GM18909 (cell line): ENCODE measurements around the gene NYAP1.
"Not testable (repeated sequence)": the region's sequence is repeated elsewhere in the genome, so short reads cannot be mapped to it uniquely, and the experiment has no call there.

Source experiments
- ATAC-seq: cut with Tn5 transposase; IDR thresholded peaks from one replicate; pipeline ENCODE4 v1.9.1; 2021; ENCODE audit warnings: mild to moderate bottlenecking; ENCODE audit not compliant: unreplicated experiment, poor library complexity

Gene NYAP1

GRCh38 chr7:100483722-100484672 is at the start of gene NYAP1:
Gene NYAP1, plus strand, starts transcription at chr7:100483927. Its CDS starts 1,385 bp downstream, at chr7:100485312.
- ATAC-seq, result peak; percentile 15

GRCh38 chr7:100434297-100435144 is 49.2 kb upstream of the NYAP1 start:
- ATAC-seq, result no peak

- peak; percentile 26 for ATAC-seq
These were observed 48.1 kb upstream of the NYAP1 start for GRCh38 chr7:100435401-100436304.

- no peak for ATAC-seq
These were observed 46.3 kb upstream of the NYAP1 start for GRCh38 chr7:100437150-100438100.

- no peak for ATAC-seq
These were observed 45.6 kb upstream of the NYAP1 start for GRCh38 chr7:100438172-100438571.

GRCh38 chr7:100438731-100439130 is 45.0 kb upstream of the NYAP1 start:
- ATAC-seq, result not testable (repeated sequence)

GRCh38 chr7:100439244-100439643 is 44.5 kb upstream of the NYAP1 start:
- ATAC-seq, result not testable (repeated sequence)

- ATAC-seq, result no peak
These were observed 41.8 kb upstream of the NYAP1 start for GRCh38 chr7:100441641-100442535.

- no peak for ATAC-seq
These were observed 40.5 kb upstream of the NYAP1 start for GRCh38 chr7:100443096-100443840.

- no peak for ATAC-seq
These were observed 39.1 kb upstream of the NYAP1 start for GRCh38 chr7:100444311-100445278.

- ATAC-seq, result no peak
These were observed 37.7 kb upstream of the NYAP1 start for GRCh38 chr7:100446040-100446439.

GRCh38 chr7:100447363-100447762 is 36.4 kb upstream of the NYAP1 start:
- ATAC-seq, result not testable (repeated sequence)

GRCh38 chr7:100449190-100449795 is 34.4 kb upstream of the NYAP1 start:
- ATAC-seq, result no peak

- no peak for ATAC-seq
These were observed 31.2 kb upstream of the NYAP1 start for GRCh38 chr7:100452513-100452912.

- ATAC-seq, result not testable (repeated sequence)
These were observed 29.9 kb upstream of the NYAP1 start for GRCh38 chr7:100453854-100454253.

GRCh38 chr7:100455206-100455605 is 28.5 kb upstream of the NYAP1 start:
- no peak for ATAC-seq
